Activated CD4-positive, alpha-beta T cell treated with anti-CD3 and anti-CD28 coated beads for 4 hours (primary cell): ENCODE measurements around the gene NIM1K.
"Not testable (repeated sequence)": the region's sequence is repeated elsewhere in the genome, so short reads cannot be mapped to it uniquely, and the experiment has no call there.

Source experiments
- DNase-seq, 2 donors: peaks; one replicate each; pipeline ENCODE4 v3.0.0-alpha.2; 2020

NIM1K gene

DNA sequence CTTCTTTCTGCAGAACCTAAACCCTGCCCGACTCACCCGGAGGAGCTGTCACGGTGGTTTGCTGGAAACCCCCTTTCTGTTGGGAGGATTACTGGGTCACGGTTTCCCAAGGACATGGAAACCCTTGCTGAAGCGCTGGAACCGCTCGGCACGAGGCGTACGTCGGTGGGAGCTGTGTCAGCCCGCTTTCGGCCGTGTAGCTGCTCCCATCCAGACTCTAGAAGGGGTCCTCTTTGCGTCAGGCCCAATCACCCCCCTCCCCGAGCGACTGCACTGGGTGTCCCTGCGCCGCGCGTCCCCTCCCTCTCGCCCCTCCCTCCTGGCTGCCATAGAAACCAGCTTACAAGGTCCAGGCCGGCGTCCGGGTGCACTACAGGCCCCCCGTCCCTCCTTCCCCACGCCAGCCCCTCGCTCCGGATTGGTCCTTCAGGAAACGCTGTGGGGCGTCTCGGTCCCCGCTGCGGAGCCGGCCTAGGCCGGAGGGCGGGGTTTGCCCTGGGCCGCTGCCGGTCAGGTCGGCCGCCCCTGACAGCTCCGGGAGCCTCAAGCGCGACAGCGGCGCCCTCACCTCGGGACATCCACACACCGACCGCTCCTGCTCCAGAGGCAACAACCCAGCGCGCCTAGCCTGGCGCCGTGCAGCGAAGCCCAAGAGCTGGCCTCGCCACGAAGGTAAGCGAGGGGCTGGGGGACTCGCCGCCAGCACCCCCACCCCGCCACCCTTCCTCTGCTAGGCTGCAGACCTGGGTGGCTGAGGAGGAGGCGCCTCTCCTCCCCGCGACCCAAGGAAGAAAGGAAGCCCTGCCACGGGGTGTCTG, at the start of gene NIM1K:
Gene NIM1K (plus strand): TSS at position 486 of the 818 bp plus-strand sequence. CDS start 53,551 bp downstream, outside the sequence.
- DNase-seq: peak; percentile 16 to 21

DNA sequence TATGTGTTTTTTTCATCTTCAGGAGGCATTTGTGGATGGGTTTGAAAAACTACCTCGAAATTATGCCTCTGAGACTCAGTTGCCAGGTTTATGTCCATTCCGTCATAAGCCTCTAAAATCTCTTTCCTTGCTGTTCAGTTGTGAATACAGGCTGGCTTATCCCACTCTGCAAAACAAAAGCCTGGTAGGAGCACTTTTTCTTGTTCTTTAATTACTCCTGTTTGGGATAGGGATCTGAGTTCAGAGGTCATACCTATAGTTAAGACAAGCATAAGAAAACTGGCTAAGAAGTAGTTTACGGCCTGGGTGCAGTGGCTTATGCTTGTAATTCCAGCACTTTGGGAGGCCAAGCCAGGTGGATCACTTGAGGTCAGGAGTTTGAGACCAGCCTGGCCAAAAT, 47.0 kb upstream of the NIM1K start:
- no peak for DNase-seq

DNA sequence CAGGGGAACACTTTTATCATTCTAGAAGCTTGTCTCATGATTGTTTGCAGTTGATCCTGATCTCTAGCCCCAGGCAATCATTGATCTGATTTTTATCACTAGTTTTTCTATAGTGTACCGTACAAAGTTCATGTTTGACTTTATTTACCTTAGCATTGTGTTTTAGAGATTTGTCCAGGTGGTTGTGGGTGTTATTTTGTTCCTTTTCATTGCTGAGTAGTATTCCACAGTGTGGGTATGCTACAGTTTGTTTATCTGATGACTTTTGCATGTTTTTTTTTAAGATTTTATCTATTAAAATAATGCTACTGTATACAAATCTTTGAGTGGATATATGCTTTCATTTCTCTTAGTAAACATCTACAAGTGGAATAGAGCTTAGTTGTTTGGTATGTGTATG, 45.1 kb upstream of the NIM1K start:
- DNase-seq: no peak

- DNase-seq: no peak
Measured at GRCh38 chr5:43148417-43148816, 43.6 kb upstream of the NIM1K start.

DNA sequence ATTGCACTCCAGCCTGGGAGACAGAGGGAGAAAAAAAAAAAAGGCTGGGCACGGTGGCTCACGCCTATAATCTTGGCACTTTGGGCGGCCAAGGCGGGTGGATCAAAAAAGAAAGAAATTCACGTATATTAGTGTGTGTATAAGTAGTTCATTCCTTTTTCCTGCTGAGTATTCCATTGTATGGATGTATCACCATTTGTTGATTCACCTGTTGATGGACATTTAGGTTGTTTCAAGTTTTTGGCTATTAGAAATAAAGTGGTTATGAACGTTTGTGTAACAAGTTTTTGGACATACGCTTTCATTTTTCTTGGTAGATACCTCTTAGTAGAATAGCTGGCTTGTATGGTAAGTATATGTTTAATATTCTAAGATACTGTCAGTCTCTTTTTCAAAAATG, 42.8 kb upstream of the NIM1K start:
- DNase-seq: no peak

GRCh38 chr5:43150075-43150474, 42.0 kb upstream of the NIM1K start:
- DNase-seq: no peak

DNA sequence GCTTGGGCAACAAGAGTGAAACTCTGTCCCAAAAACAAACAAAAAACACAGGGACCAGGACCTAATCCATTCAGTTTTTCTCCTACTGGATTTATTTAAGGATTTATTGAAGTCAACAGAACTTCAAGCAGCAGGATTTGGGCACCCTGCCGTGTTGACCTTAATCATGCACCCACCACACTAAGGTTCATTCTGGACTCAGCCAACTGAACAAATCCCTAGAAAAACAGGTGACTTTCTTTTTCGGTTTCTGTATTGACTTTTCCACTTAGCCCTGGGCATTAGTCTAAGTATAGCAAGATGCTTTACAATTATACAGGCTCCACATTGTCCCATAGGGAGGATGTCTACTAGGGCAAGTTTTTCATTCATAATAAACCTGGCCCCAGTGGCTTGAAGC, 41.3 kb upstream of the NIM1K start:
- DNase-seq: no peak

GRCh38 chr5:43152946-43153345, 39.1 kb upstream of the NIM1K start:
- no peak for DNase-seq

- DNase-seq: no peak
Measured at GRCh38 chr5:43154469-43154868, 37.6 kb upstream of the NIM1K start.

GRCh38 chr5:43155394-43156096, 36.5 kb upstream of the NIM1K start:
- DNase-seq: no peak

DNA sequence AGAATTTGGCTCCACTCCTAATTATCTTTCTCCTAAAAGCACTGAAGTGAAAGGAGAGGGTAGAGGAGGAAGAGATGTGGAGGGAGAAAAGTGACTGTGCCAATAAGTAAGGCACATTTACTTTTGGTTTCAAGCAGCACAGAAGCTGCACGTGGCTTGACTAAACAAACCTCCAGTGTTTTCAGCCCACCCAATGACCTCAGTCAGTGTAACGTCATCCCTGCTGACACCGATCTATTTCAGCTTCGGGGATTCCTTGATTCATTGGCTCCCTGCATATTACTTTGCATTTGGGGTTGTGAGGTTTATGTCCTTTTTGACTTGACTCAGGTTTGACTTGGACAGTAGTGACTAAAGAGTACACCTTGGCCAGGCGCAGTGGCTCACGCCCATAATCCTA, 35.6 kb upstream of the NIM1K start:
- DNase-seq: no peak

DNA sequence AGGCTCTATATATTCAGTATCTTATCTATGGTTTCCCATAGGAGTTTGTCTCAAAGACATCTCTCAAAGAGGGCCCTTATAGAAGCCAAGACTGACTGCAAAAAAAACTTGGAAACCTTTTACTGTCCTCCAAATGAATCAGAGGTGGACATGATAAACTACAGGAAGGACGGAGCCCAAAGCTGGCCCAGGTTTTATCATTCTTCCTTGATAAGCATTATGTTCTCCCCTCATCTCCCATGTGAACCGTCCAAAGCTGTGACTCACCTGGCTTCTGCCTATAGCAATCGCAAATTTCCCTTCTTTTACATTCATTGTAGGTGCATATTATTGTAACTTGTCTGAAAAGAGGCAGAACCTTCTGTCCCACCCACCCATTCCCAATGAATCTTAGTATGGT, 35.0 kb upstream of the NIM1K start:
- no peak for DNase-seq

- DNase-seq: peak in 1 of 2 donors; percentile 8
Measured at GRCh38 chr5:43161244-43161643, 30.8 kb upstream of the NIM1K start.

DNA sequence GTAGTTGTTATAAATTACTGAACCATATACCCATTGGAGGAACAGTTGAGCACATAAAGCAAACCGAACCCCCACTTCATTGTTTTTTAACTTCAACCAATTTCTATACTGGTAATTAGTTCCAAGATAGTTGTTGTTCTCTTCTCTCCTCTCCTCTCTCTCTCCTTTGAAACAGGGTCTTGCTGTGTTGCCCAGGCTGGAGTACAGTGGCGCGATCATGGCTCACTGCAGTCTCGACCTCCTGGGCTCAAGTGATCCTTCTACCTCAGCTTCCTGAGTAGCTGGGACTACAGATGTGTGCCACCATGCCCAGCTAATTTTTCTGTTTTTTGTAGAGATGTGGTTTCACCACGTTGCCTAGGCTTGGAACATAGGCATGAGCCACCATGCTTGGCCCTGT, 27.2 kb upstream of the NIM1K start:
- DNase-seq: not testable (repeated sequence)

DNA sequence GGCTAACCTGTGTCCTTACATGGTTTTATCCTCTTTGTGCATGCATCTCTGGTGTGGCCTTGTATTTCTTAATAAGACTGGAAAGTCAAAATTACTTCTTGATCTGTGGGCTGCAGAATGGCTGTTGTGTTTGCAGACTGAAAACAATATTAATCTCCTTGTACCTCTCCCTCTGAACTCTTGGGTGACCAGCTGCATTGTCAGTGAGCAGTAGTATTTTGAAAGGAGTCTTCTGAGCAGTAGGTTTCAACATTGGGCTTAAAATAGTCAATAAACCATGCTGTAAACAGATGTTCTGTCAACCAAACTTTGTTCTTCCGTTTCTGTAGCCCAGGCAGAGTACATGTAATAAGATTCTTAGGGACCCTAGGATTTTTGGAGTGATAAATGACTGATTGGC, 26.7 kb upstream of the NIM1K start:
- no peak for DNase-seq

GRCh38 chr5:43168175-43168574, 23.9 kb upstream of the NIM1K start:
- no peak for DNase-seq

DNA sequence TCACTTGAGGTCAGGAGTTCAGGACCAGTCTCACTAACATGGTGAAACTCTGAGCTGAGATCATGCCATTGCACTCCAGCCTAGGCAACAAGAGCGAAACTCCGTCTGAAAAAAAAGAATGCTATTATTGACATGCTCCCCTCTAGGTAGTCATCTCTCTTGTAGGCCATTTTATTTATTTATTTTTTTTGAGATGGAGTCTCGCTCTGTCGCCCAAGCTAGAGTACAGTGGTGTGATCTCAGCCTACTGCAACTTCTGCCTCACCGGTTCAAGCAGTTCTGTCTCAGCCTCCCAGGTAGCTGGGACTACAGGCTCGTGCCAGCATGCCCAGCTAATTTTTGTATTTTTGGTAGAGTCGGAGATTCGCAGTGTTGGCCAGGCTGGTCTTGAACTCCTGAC, 20.6 kb upstream of the NIM1K start:
- no peak for DNase-seq

DNA sequence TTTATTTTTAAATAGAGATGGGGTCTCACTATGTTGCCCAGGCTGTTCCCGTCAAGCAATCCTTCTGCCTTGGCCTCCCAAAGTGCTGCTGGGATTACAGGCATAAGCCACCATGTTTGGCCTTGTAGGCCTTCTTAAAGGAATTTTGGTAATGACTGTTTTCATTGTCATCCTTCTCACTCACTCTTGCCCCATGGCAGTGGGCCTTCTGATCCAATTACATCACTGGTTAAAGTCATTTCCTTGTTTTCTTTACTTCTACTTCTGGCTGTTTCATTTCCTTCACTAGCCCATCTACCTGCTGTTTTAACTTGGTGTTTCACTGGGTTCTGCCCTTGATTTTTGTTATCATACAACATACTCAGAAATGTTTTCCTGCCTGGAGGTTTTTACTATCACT, 20.1 kb upstream of the NIM1K start:
- DNase-seq: no peak

DNA sequence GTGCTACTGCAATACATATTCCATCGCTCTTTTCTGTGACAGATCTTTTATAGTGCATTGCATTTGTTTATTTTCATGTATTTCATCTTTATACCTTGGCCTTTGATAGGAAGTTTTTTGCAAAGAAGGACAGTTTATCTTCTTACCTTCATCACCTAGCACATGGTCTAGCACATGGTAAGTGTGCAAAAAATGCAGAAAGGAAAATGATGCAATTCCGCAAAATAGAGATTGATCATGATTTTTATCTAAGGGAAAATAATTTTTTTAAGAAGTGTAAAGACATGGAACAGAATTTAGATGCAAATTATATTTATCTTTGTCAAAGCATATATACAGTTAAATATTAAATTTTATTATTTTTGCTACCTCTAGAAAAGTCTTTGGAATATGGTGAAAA, 19.2 kb upstream of the NIM1K start:
- DNase-seq: no peak

DNA sequence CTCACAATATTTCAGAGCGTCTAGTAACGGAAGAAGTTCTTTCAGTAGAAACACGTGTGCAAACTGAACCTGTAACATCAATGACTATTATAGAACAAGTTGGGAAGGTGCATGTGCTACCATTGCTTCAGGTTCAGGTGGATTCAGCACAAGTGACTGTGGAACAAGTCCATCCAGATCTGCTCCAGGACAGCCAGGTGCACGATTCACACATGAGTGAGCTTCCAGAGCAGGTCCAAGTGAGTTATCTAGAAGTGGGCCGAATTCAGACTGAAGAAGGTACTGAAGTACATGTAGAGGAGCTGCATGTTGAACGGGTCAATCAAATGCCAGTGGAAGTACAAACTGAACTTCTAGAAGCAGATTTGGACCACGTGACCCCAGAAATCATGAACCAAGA, 17.4 kb upstream of the NIM1K start:
- DNase-seq: no peak

DNA sequence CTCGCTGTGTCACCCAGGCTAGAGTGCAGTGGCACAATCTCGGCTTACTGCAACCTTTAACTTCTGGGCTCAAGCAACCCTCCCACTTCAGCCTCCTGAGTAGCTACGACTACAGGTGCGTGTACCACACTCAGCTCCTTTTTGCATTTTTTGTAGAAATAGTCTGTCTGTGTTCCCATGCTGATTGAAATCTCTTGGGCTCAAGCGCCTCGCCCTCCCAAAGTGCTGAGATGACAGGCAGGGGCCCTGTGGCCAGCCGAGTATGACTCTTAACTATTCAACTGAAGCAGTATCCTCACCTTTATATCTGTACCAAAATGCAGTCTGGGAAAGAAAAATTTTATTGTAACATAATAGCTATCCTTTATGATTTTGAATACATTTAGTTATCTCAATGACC, 12.2 kb upstream of the NIM1K start:
- DNase-seq: no peak

DNA sequence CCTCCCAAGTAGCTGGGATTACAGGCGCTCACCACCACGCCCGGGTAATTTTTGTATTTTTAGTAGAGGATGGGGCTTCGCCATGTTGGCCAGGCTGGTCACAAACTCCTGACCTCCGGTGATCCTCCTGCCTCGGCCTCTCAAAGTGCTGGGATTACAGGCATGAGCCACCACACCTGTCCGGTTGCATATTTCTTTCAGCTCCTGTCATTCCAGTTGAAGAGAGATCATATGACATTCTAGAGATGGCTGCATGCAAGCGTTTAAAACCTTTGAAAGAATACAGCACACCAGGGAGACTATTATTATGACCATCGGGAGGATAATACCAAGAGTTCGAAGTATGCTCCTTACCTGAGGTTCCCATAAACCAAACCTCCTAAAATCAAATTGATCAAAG, 9.6 kb upstream of the NIM1K start:
- DNase-seq: no peak

DNA sequence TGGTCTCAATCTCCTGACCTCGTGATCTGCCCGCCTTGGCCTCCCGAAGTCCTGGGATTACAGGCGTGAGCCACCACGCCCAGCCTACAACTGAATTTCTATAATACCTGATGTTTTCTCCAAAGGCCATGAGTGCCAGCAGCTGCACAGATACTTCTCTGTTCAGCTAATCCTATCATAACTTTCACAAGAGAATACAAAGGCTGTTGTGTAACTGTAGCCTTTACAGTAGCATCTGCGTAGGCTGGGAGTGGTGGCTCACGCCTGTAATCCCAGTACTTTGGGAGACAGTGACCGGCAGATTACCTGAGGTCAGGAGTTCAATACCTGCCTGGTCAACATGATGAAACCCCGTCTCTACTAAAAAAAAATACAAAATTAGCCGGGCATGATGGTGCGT, 8.9 kb upstream of the NIM1K start:
- not testable (repeated sequence) for DNase-seq

GRCh38 chr5:43190755-43191603, 1.0 kb upstream of the NIM1K start:
- no peak for DNase-seq
